AG04450 (cell line): ENCODE measurements around the gene XXYLT1. TPM values are rescaled to one million over a fixed set of nuclear protein-coding genes. Genes with fewer than 3 reads are reported as not detected.

Source experiments
- CTCF ChIA-PET: fragments of 300-600, 350-600 bp; formaldehyde crosslinking; extraction: SDS; loops from one replicate; lab custom pipeline; 2022; ENCODE audit warnings: antibody characterized with exemption, inconsistent platforms; lab: Charles Lee
- POLR2A ChIA-PET: fragments of 350-600 bp; formaldehyde crosslinking; extraction: SDS; loops from one replicate; lab custom pipeline; 2021; ENCODE audit warnings: antibody characterized with exemption, inconsistent platforms; lab: Yijun Ruan, JAX
- DNase-seq: peaks from one replicate; pipeline ENCODE4 v3.0.0-alpha.2; 2011; ENCODE audit warnings: low read depth, low spot score
- H3K27ac ChIP-seq: one replicate; pipeline ENCODE4 v1.5.1; 2012; ENCODE audit warnings: low read depth, low read length, control low read depth
- H3K27me3 ChIP-seq: one replicate; pipeline ENCODE4 v1.6.0; 2012; ENCODE audit warnings: low read length; ENCODE audit not compliant: control insufficient read depth, insufficient read depth
- H3K4me3 ChIP-seq: 2 replicates; pipeline ENCODE4 v1.5.1; 2011; ENCODE audit warnings: mild to moderate bottlenecking, low read depth, low read length, control low read depth
- H3K9me3 ChIP-seq: 2 replicates; pipeline ENCODE4 v1.5.1; 2012; ENCODE audit warnings: low read length; ENCODE audit not compliant: control insufficient read depth, insufficient read depth
- CTCF ChIP-seq: IDR thresholded peaks from 2 replicates; pipeline ENCODE4 v1.5.1; 2011; ENCODE audit warnings: low read depth, low read length, control low read depth, inconsistent platforms
- polyA plus RNA-seq: library from polyadenylated mRNA; depleted of rRNA; stranded (reverse); fragments of >200 nt; gene quantifications from 2 replicates; pipeline ENCODE4 v1.2.3, GENCODE V29; 2011

XXYLT1 gene
- polyA plus RNA-seq, 1 experiment, result 16.5 TPM

GRCh38 chr3:195274259-195274966 lies 3.5 kb upstream of the XXYLT1 start:
- TF ChIP-seq CTCF, result no peak
- H3K27me3 ChIP-seq, result no peaks in the 10 kb centered on the region
- no peaks in the 10 kb centered on the region; the same call in 1 of the 2 replicates for H3K9me3 ChIP-seq
- CTCF ChIA-PET, result interaction anchor here (0.5 to 9.3 kb wide), 4 partner anchors 76 to 592 kb away, joined by 3 to 303 read pairs (median 6); no protein-coding TSS in a partner anchor
- H3K4me3 ChIP-seq, result no peak overlapping the region
- no peak overlapping the region for H3K27ac ChIP-seq
- POLR2A ChIA-PET, result no interaction called here
- DNase-seq, result no peak

GRCh38 chr3:195271410-195272243 lies 668 bp upstream of the XXYLT1 start:
- peak; percentile 86 for TF ChIP-seq CTCF
- POLR2A ChIA-PET, result interaction anchor here (0.8 to 2.2 kb wide), 9 partner anchors 13 to 599 kb away, joined by 3 to 15 read pairs (median 4); partner anchors contain the start of genes ACAP2, LSG1 and PPP1R2
- peak overlapping the region; percentile 39 for H3K27ac ChIP-seq
- CTCF ChIA-PET, result interaction anchor here (0.5 to 9.3 kb wide), 51 partner anchors 8 to 669 kb away, joined by 3 to 303 read pairs (median 5); partner anchors contain the start of genes ACAP2, LSG1 and PPP1R2
- peak overlapping the region; percentile 81 for H3K4me3 ChIP-seq
- H3K9me3 ChIP-seq, result no peaks in the 10 kb centered on the region; the same call in 1 of the 2 replicates
- no peak for DNase-seq
- no peaks in the 10 kb centered on the region for H3K27me3 ChIP-seq

- ChIA-PET CTCF (interaction anchor here (0.6 to 9.3 kb wide), 30 partner anchors 8 to 603 kb away, joined by 3 to 303 read pairs (median 6); partner anchors contain the start of genes ACAP2, LSG1 and PPP1R2), POLR2A (interaction anchor here (0.7 to 2.2 kb wide), 8 partner anchors 60 to 598 kb away, joined by 3 to 15 read pairs (median 4); partner anchors contain the start of genes ACAP2, FAM43A, LSG1 and PPP1R2)
- H3K27ac ChIP-seq, result no peak overlapping the region
- H3K9me3 ChIP-seq, result no peaks in the 10 kb centered on the region; the same call in 1 of the 2 replicates
- DNase-seq, result no peak
- H3K27me3 ChIP-seq, result no peaks in the 10 kb centered on the region
- TF ChIP-seq CTCF, result peak; percentile 28; the same call in 1 of the 2 replicates
- peak overlapping the region; percentile 81 for H3K4me3 ChIP-seq
Measured at GRCh38 chr3:195270079-195270816, 711 bp downstream of the XXYLT1 start.

GRCh38 chr3:195269375-195270078 lies 1.4 kb downstream of the XXYLT1 start:
- Histone ChIP-seq H3K9me3 (no peaks in the 10 kb centered on the region; the same call in 1 of the 2 replicates), H3K27me3 (no peaks in the 10 kb centered on the region), H3K27ac (no peak overlapping the region), H3K4me3 (peak overlapping the region; percentile 81)
- POLR2A ChIA-PET, result interaction anchor here (0.7 to 2.2 kb wide), 4 partner anchors 174 to 586 kb away, joined by 3 to 15 read pairs (median 5); partner anchors contain the start of genes ACAP2, FAM43A and PPP1R2
- no peak for DNase-seq
- no peak for TF ChIP-seq CTCF
- CTCF ChIA-PET, result interaction anchor here (1.0 to 9.3 kb wide), 17 partner anchors 9 to 602 kb away, joined by 3 to 303 read pairs (median 10); partner anchors contain the start of genes LSG1 and PPP1R2
